HG03354 (cell line): ENCODE data around the gene EVPL.
"Not testable (repeated sequence)": the region's sequence is repeated elsewhere in the genome, so short reads cannot be mapped to it uniquely, and the experiment has no call there.

ENCODE experiments used
- ATAC-seq: cut with Tn5 transposase; IDR thresholded peaks from one replicate; pipeline ENCODE4 v1.9.1; 2021; ENCODE audit warnings: mild to moderate bottlenecking; ENCODE audit not compliant: unreplicated experiment, poor library complexity, severe bottlenecking

EVPL gene

GRCh38 chr17:76027159-76027839 lies at the start of gene EVPL:
Gene EVPL (minus strand): TSS chr17:76027306. CDS start chr17:76027198, 108 bp downstream.
- ATAC-seq, result no peak

GRCh38 chr17:76076146-76076764 lies 49.1 kb upstream of the EVPL start:
- no peak for ATAC-seq

GRCh38 chr17:76075364-76076145 lies 48.4 kb upstream of the EVPL start:
- no peak for ATAC-seq

GRCh38 chr17:76074390-76075363 lies 47.6 kb upstream of the EVPL start, which contains the start of gene GALR2:
Gene GALR2 (plus strand): TSS chr17:76074781. CDS start chr17:76074884, 103 bp downstream.
- ATAC-seq, result no peak

- peak; percentile 88 for ATAC-seq
Observed at GRCh38 chr17:76072148-76072858, 45.2 kb upstream of the EVPL start, which contains the start of gene SRP68. Gene SRP68 (minus strand): TSS chr17:76072517. CDS start chr17:76072491, 26 bp downstream.

GRCh38 chr17:76071531-76072147 lies 44.5 kb upstream of the EVPL start:
- ATAC-seq, result no peak

GRCh38 chr17:76065775-76066174 lies 38.7 kb upstream of the EVPL start:
- no peak for ATAC-seq

- ATAC-seq, result no peak
Observed at GRCh38 chr17:76063875-76064546, 36.9 kb upstream of the EVPL start.

- not testable (repeated sequence) for ATAC-seq
Observed at GRCh38 chr17:76058264-76058663, 31.2 kb upstream of the EVPL start.

GRCh38 chr17:76056882-76057281 lies 29.8 kb upstream of the EVPL start:
- ATAC-seq, result no peak

- no peak for ATAC-seq
Observed at GRCh38 chr17:76054112-76054476, 27.0 kb upstream of the EVPL start.

GRCh38 chr17:76053246-76054111 lies 26.4 kb upstream of the EVPL start:
- no peak for ATAC-seq

GRCh38 chr17:76051561-76051960 lies 24.5 kb upstream of the EVPL start:
- no peak for ATAC-seq

- no peak for ATAC-seq
Observed at GRCh38 chr17:76050538-76051467, 23.7 kb upstream of the EVPL start.

GRCh38 chr17:76049836-76050537 lies 22.9 kb upstream of the EVPL start:
- ATAC-seq, result no peak
